Raji (cell line): ENCODE measurements around the gene RPS27L.

Experiments
- POLR2A ChIP-seq: IDR thresholded peaks from 2 replicates; pipeline ENCODE4 v1.6.1; 2011; ENCODE audit warnings: low read depth, low read length, control low read depth; ENCODE audit not compliant: insufficient read depth

RPS27L gene

DNA sequence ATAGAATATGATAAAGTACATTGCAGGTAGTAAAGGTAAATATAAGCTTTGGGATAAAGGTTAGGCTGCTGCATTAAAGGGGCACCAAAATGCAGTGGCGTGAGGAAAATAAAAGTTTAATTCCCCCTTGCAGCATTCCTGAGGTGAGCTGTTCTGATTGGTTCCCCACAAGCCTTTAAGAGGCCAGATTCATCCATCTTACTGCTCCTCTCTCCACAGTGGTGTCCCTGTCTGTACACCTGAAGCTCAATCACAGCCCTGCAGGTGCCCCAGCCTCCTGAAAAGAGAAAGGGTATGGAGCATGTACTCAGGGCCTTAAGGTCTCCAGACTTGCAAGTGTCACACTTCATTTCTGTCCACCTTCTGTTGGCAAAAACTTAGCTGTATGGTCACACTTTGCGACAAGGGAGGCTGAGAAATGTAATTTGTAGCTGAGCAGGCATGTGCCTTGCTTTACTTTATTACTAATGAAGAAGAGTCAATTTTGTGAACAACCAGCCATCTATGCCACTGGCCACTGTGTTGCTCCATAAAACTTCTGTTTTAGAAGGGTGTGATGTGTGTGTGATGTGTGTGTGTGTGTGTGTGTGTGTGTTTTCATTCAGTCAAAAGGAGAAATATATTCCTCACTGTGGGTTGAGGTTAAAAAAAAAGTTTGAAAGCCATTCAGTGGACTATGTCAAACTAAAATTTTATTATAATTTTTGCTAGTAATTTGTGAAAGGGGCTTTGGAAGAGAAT, 22.9 kb downstream of the RPS27L start:
- no peak for TF ChIP-seq POLR2A

DNA sequence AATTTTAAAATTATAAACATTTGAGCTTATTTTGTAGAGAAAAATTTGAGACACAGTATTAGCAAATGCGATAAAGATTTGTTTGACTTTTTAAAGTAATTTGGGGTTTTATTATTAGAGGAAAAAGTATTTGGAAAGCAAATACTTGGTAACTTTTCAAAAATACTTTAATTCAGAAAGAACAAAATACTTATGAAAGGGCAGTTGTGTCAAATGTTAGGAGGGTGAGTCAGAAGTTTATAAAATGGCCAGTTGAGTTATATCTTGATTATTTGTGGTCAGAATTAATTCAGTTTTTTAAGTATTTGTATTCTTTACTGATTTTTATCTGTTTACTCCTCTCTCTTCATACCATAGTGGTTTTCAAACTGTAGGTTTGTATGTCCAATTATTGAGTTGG, 23.5 kb downstream of the RPS27L start:
- no peak for TF ChIP-seq POLR2A

DNA sequence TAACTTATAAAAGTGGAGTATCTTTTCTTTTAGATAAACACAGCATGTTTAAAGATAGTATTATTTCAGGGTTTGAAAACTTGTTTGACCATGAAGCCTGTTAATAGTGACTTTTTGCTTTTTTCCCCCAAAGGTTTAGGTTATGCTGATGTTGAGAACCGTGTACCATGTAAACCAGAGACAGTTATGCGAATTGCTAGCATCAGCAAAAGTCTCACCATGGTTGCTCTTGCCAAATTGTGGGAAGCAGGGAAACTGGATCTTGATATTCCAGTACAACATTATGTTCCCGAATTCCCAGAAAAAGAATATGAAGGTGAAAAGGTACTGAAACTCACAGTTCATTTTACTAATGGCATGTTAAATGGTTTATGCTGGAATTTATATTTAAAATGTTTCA, 30.6 kb downstream of the RPS27L start:
- TF ChIP-seq POLR2A = no peak

DNA sequence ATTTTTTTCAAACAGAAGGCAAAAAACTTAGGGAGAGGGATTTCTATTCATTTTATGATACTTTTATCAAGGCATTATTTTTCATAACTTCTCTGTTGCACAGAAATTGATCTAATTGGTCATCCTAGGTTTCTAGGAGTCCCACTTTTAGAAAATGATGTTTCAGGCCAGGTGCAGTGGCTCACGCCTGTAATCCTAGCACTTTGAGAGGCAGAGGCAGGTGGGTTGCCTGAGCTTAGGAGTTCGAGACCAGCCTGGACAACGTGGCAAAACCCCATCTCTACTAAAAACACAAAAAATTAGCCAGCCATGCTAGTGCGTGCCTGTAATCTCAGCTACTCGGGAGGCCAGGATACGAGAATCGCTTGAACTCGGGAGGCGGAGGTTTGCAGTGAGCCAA, 32.8 kb downstream of the RPS27L start:
- no peak for TF ChIP-seq POLR2A

DNA sequence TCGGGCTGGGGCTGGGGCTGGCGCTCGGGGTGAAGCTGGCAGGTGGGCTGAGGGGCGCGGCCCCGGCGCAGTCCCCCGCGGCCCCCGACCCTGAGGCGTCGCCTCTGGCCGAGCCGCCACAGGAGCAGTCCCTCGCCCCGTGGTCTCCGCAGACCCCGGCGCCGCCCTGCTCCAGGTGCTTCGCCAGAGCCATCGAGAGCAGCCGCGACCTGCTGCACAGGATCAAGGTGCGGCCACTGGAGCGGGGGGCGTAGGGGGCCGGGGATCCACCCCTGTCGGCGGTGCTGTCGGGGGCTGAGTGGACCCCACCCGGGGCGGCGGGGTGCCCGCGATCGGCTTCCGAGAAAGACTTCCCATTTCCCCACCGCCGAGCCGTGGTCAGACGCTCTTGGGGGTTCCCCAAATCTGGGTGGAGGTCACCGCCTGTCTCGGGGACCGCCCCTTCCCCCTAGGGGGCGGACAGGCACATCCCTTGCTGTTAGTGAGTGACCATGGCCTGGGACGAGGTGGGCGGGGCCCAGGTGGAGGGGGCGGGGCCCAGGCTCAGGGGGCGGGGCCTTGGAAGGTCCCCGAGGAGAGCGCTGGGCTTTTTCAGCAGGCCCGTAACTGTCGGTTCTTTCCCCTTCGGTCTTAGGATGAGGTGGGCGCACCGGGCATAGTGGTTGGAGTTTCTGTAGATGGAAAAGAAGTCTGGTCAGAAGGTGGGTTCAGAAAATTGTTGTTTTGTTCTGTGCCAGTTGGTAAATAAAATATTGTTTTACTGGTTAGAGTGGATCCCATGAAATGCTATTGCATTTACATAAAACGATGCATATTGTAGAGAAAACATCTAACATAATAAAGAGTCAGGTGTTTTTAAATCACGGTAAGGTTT, 35.0 kb downstream of the RPS27L start:
- TF ChIP-seq POLR2A = no peak

DNA sequence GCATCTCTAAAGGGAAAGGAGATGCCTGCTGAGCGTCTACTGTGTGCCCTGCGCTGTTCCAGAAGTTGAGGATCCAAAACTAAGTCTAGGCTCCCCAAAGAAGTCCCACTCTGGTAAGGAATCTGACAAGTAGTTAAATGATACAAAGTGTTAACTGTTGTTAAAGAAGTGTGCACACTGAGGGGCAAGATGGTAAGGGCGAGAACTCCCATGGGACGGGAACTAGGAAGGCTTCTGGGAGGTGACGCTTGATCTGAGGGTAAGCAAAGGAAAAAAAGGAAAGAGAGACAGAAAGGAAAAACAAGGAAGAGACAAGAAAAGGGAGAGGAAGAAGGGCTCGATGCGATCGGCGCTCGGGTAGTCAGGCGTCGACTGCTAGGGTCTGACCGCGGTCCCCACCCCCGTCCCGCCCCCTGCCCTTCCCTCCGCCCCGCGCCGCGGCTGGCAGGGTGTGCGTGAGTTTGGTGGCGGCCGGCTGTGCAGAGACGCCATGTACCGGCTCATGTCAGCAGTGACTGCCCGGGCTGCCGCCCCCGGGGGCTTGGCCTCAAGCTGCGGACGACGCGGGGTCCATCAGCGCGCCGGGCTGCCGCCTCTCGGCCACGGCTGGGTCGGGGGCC, 35.8 kb downstream of the RPS27L start, which contains the start of gene LACTB:
TSS of gene LACTB (plus strand) at position 480 of the 620 bp plus-strand sequence. CDS start at position 491, 11 bp downstream.
- no peak for TF ChIP-seq POLR2A

DNA sequence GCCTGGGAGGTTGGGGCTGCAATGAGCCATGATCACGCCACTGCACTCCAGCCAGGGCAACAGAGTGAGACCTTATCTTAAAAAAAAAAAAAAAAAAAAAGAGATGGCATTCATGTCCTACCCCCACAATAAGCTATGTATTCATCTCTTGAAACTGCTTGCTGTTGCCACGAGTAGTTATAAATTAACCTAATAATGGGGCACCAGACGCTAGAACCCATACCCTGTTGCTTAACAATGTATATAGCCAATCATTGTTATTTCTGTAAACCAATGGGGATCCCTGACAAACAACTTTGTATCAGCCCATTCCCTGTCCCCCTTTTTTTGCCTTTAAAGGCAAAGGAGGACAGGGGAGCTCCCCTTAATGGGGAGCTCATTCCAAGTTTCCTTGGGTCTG, 38.4 kb downstream of the RPS27L start:
- TF ChIP-seq POLR2A = no peak

DNA sequence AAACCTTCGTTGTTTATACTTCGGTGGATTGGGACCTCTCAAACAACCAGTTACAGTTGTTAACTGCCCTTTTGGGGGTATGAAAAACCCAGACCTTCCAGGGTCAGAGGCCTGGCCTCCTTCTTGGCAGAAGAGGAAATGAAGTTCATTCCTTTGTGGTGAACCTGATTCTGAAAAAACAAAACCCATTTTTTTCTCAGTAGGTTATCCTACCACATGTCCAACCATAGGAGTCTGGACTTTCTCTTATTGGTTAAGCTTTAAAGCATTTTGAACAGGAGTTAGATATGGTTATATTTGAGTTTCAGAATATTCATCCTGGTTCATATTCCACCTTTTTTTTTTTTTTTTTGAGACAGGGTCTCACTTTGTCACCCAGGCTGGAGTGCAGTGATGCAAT, 42.8 kb downstream of the RPS27L start:
- no peak for TF ChIP-seq POLR2A

DNA sequence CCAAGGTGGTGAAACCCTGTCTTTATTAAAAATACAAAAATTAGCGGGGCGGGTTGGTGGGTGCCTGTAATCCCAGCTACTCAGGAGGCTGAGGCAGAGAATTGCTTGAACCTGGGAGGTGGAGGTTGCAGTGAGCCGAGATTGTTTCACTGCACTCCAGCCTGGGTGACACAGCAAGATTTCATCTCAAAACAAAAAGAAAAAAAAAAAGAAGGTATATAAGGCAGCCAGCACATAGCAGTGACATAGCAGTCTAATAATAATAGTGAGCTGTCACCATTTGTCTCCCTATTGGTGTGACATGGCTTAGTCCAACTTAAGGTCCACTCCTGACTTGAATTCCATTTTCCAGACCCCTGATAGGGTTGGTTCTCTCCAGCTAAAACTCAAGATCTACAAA, 44.4 kb downstream of the RPS27L start:
- no peak for TF ChIP-seq POLR2A

DNA sequence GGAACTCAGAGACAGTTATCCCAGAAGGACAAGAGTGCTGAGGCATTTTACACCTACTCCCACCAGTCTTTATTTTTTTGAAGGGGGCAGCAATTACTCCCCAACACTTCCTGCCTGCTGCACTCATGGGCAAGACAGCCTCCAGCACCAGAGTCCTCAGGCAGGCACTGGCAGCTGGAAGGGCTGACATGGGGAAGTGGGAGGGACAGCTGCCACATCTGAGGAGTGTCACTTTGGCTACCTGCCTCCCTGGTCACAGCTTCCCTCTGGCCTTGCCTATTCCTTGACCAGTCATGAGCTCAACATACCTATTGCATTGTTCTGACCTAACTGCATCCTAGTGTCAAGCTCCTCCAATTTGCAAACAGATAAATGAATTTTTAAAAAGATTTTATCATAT, 45.8 kb downstream of the RPS27L start:
- no peak for TF ChIP-seq POLR2A

DNA sequence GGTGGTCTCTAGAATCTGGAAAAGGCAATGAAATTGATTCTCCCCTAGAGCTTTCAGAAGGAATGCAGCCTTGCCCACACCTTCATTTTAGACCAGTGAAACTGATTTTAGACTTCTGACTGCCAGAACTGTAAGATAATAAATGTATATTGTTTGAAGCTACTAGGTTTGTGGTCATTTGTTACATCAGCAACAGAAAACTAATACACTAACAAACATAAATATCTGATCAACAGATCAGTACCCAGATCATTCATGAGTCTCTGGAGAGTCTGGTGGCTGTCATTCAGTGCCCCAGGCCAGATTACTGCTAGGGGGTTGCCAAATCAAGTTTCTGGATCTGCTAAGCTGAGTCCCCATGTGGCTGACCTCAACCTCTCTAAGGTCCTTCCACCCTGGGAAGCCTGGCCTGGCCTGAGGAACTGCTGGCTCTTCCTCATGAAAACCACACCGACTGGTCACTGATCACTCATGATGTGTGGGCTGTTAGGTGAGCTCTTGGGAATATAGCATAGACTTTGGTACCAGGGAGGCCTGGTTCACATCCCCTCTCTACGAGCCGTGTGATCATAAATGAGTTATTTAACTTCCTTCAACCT, 46.8 kb downstream of the RPS27L start:
- no peak for TF ChIP-seq POLR2A

DNA sequence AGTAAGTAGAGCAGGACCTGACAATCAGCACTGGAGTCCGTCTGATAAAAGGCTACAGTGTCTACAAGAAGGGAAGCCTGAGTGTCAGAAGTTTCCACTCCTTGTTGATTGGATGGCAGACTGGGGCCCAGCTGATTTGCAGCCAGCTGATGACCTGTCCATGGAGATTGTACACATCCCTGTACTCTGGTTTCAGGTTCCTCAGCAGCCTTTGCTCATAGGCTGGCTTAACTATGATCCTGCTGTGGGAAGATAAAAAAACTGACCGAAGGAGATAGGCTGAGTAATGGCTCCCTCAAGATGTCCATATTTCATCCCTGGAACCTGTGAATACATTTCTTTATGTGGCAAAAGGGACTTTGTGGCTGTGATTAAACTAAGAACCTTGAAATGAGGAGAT, 47.4 kb downstream of the RPS27L start:
- no peak for TF ChIP-seq POLR2A

DNA sequence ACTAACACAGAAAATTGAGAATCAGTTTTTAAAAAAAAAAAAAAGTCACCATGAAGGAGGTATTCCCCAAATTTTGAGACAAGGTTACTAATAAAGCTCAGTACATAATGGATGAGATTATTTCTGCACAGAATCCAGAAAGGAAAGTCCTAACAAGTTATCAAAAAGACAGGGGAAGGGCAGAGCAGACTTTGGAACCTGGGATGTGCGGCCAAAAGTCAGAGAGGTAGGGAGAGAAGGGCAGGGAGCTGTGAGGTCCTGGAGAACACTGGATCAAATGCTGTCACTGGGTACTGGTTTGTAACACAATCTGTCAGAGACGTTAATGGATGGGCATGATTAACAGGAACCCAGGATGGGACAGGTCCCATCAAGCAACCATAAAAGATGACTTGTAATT, 47.8 kb downstream of the RPS27L start:
- no peak for TF ChIP-seq POLR2A

DNA sequence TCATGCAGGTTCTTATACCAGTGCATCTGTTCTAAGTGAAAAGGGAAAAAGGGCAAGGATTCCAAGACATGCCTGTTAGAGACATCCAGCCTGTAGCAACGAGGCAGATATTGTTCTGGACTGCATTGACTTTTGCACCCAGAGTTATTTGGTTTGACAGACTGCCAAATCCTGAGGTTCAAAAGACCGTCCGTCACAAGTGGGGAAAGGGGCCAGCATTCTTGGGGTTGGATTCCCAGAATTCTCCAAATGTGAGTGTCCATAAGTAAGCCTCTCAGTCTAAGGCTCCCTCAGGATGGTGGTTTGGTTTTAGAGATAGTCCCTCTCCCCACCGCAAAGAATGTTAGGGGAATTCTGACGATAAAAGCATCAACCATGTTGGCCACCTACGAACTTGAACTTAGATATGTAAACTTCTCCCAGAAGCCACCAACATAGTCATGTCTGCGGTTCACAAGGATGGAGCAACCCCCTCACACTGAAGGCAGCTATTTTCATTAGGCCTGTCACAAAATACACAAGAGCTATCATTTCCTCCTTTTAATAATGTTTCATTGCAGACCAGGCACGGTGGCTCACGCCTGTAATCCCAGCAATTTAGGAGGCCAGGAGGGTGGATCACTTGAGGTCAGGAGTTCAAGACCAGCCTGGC, 49.3 kb downstream of the RPS27L start:
- TF ChIP-seq POLR2A = no peak

DNA sequence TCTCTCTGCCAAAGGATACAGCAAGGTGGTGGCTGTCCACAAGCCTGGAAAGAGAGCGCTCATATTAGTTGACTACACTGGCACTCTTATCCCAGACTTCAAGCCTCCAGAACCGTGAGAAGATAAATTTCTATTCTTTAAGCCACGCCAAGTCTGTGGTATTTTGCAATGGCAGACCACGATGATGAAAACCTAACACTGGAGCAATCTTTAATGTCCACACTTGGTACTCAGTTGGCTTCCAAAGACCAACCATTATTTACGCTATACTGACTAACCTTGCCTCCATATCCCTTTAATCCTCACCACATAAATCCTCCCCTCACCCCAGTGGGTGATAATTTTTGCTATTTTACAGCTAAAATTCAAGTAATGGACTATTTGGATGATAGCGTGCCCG, 52.5 kb downstream of the RPS27L start:
- TF ChIP-seq POLR2A = no peak
